Stimulated activated CD4-positive, alpha-beta T cell treated with anti-CD3 and anti-CD28 coated beads, Interleukin-15, amount 100 ng/mL, for 48 hours (primary cell): Measurements from ENCODE around the gene PGC.

Source experiments
- DNase-seq, 2 donors: peaks; one replicate each; pipeline ENCODE4 v3.0.0-alpha.2; 2020; ENCODE audit warnings: low read depth in 2 of 2

Gene PGC

GRCh38 chr6:41714556-41715273, 32.5 kb downstream of the PGC start:
- DNase-seq, result no peak

GRCh38 chr6:41713650-41714291, 33.4 kb downstream of the PGC start:
- no peak for DNase-seq

GRCh38 chr6:41713159-41713649, 34.0 kb downstream of the PGC start:
- DNase-seq, result no peak

- DNase-seq, result no peak
Measured at GRCh38 chr6:41712651-41713103, 34.5 kb downstream of the PGC start.

GRCh38 chr6:41711323-41712038, 35.7 kb downstream of the PGC start:
- DNase-seq, result no peak

GRCh38 chr6:41709375-41709774, 37.8 kb downstream of the PGC start:
- DNase-seq, result no peak

- no peak for DNase-seq
Measured at GRCh38 chr6:41708856-41709255, 38.3 kb downstream of the PGC start.

- no peak for DNase-seq
Measured at GRCh38 chr6:41707565-41708200, 39.5 kb downstream of the PGC start.

- no peak for DNase-seq
Measured at GRCh38 chr6:41706876-41707564, 40.2 kb downstream of the PGC start.

GRCh38 chr6:41705996-41706835, 41.0 kb downstream of the PGC start:
- DNase-seq, result peak; percentile 66 to 76

- DNase-seq, result no peak
Measured at GRCh38 chr6:41705311-41705995, 41.7 kb downstream of the PGC start.

GRCh38 chr6:41704656-41705310, 42.4 kb downstream of the PGC start:
- no peak for DNase-seq

- DNase-seq, result no peak
Measured at GRCh38 chr6:41704028-41704427, 43.2 kb downstream of the PGC start.

GRCh38 chr6:41702771-41703494, 44.3 kb downstream of the PGC start:
- no peak for DNase-seq

- DNase-seq, result no peak
Measured at GRCh38 chr6:41702089-41702745, 45.0 kb downstream of the PGC start.

GRCh38 chr6:41700463-41701347, 46.5 kb downstream of the PGC start:
- no peak for DNase-seq

- no peak for DNase-seq
Measured at GRCh38 chr6:41699063-41699462, 48.1 kb downstream of the PGC start.
